HG02642 (cell line): ENCODE measurements around the gene ZNF496.
"Not testable (repeated sequence)": the region's sequence is repeated elsewhere in the genome, so short reads cannot be mapped to it uniquely, and the experiment has no call there.

ENCODE experiments used
- ATAC-seq: cut with Tn5 transposase; IDR thresholded peaks from one replicate; pipeline ENCODE4 v1.9.1; 2021; ENCODE audit warnings: mild to moderate bottlenecking; ENCODE audit not compliant: unreplicated experiment, poor library complexity

The ZNF496 gene

DNA sequence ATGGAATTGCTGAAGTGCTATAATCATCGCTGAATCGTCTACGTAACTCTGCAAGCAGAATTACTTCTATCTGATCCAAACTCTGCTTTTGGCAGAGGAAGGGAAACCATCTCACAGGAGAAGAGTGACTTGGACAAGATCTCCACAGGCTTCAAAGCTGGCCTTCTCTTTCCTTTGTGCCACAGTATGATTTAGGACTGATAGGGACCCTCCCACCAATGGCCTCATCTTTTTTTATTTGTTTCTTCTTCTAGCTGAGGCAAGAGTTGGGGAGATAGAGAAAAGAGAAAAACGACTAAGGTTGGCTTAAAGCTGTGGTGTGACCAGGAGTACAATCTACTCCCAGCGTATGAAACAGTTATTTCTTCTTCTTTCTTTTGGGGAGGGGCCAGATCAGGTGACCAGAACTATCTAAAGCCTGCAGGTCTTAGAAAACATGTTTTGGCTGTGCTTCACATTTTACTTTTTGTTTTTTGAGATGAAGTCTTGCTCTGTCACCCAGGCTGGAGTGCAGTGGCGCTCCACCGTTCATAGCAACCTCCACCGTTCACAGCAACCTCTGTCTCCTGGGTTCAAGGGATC lies 35.0 kb downstream of the ZNF496 start:
- ATAC-seq = no peak

- no peak for ATAC-seq
Observed at GRCh38 chr1:247295746-247296145, 35.9 kb downstream of the ZNF496 start.

DNA sequence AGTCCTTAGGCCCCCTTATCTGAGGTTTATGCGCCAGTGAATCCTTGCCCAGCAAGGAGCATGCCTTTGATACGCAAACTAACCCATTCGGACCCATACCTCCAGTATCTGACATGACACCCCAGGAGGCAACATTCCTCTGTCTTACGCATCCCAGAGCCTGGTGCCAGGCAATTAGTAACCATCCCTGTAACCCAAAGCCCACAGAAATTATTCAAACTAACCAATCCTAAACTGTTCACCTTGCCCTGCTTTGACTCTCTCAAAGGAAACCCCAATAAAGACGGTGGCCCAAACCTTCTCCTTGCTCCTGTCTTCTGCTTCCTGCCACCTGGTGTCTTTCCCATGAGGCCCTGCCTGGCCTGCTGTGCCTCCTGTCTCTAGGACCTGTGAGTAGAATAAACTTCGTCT lies 36.4 kb downstream of the ZNF496 start:
- no peak for ATAC-seq

GRCh38 chr1:247294282-247294681 lies 37.4 kb downstream of the ZNF496 start:
- no peak for ATAC-seq

- ATAC-seq = no peak
Observed at GRCh38 chr1:247293047-247293446, 38.6 kb downstream of the ZNF496 start.

DNA sequence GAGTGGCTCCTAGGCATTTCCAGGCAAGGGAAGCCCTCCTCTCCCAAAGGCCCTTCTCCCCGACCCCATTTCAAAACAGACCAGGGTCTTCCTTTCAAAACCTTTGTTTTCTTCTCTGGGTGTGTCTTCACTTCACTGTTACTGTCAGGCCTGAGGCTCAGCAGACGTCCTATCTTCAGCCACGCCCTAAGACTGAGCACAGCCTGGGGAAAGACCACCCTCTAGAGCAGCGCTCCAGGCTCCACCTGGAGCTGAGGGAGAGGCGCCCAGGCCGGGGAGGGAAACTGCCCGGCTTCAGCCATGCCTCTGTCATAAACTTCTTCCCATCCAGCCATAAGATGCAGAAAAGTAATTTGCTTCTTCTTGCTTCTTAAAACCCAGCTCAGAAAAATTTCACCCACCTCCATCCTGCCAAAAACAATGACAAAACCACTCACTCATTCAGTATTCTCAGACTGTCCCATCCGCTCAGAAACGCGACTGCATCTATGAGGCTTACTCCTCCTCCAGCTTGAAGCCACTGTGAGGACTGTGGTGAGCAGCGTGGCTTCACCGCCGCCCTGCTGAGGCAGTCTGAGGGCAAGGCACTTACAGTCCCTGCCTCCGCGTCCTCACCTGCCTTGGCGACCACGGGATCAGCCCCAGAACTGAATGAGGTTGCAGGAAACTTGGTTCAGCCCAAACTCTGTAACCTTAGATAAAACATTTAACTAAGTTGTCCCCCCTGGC lies 39.7 kb downstream of the ZNF496 start:
- no peak for ATAC-seq

GRCh38 chr1:247291161-247291560 lies 40.5 kb downstream of the ZNF496 start:
- no peak for ATAC-seq

- no peak for ATAC-seq
Observed at GRCh38 chr1:247290576-247290975, 41.1 kb downstream of the ZNF496 start.

- not testable (repeated sequence) for ATAC-seq
Observed at GRCh38 chr1:247289274-247289892, 42.3 kb downstream of the ZNF496 start.

GRCh38 chr1:247288341-247288740 lies 43.3 kb downstream of the ZNF496 start:
- ATAC-seq = no peak

- no peak for ATAC-seq
Observed at GRCh38 chr1:247287460-247287859, 44.2 kb downstream of the ZNF496 start.

GRCh38 chr1:247286134-247286670 lies 45.5 kb downstream of the ZNF496 start:
- no peak for ATAC-seq

- no peak for ATAC-seq
Observed at GRCh38 chr1:247281001-247281574, 50.6 kb downstream of the ZNF496 start.

GRCh38 chr1:247277191-247277590 lies 54.5 kb downstream of the ZNF496 start:
- ATAC-seq = no peak

GRCh38 chr1:247274605-247275256 lies 56.9 kb downstream of the ZNF496 start:
- ATAC-seq = no peak

- ATAC-seq = no peak
Observed at GRCh38 chr1:247273013-247273412, 58.7 kb downstream of the ZNF496 start.

GRCh38 chr1:247270003-247270402 lies 61.7 kb downstream of the ZNF496 start:
- no peak for ATAC-seq

GRCh38 chr1:247269133-247269532 lies 62.5 kb downstream of the ZNF496 start:
- no peak for ATAC-seq

DNA sequence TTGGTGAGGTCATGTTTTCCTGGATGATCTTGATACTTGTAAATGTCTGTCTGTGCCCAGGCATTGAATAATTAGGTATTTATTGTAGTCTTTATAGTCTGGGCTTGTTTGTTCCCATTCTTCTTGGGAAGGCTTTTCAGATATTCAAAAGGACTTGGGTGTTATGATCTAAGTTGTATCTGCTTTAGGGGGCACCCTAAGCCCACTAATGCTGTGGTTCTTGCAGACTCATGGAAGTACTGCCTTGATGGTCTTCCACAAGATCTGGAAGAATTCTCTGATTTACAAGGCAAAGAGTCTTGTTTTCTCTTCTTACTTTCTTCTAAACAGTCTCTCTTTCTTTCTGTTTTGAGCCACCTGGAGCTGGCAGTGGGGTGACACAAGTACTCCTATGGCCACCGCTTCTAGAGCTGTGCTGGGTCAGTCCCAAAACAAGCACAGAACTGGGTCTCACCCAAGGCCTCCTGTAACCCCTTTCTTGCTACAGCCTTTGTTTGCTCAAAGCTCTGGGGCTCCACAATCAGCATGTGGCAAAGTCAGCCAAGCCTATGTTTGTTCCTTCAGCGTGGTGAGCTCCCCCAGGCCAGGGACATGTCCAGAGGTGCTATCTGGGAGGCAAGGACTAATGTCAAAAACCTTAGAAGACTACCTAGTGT lies 63.1 kb downstream of the ZNF496 start:
- no peak for ATAC-seq

- no peak for ATAC-seq
Observed at GRCh38 chr1:247266053-247266452, 65.6 kb downstream of the ZNF496 start.
